Nephron progenitor cell (in vitro differentiated cells): ENCODE results near the gene MCCC1.
A peak's percentile ranks its signal among the peaks of the same experiment; 100 is the strongest.
"Not testable (repeated sequence)": the region's sequence is repeated elsewhere in the genome, so short reads cannot be mapped to it uniquely, and the experiment has no call there.

ENCODE experiments used
- DNase-seq: peaks from one replicate; pipeline ENCODE4 v3.0.0; 2021
- H3K27ac Mint-ChIP-seq: 2 replicates; pipeline ENCODE4 v1.8.0; 2021; ENCODE audit warnings: mild to moderate bottlenecking, moderate library complexity, mixed read lengths
- H3K27me3 Mint-ChIP-seq: 2 replicates; pipeline ENCODE4 v1.8.0; 2021; ENCODE audit warnings: mild to moderate bottlenecking, low read depth, mixed read lengths; ENCODE audit not compliant: poor library complexity
- H3K36me3 Mint-ChIP-seq: 2 replicates; pipeline ENCODE4 v1.8.0; 2021; ENCODE audit warnings: low read depth, mixed read lengths
- H3K4me1 Mint-ChIP-seq: 2 replicates; pipeline ENCODE4 v1.8.0; 2021; ENCODE audit warnings: mixed read lengths
- H3K4me3 Mint-ChIP-seq: 2 replicates; pipeline ENCODE4 v1.8.0; 2021; ENCODE audit warnings: mild to moderate bottlenecking, moderate library complexity, mixed read lengths
- H3K9me3 Mint-ChIP-seq: 2 replicates; pipeline ENCODE4 v1.8.0; 2021; ENCODE audit warnings: mild to moderate bottlenecking, moderate library complexity, mixed read lengths
- CTCF ChIP-seq: fragments of 200-600 bp; sonication (generic); IDR thresholded peaks from 2 replicates; pipeline ENCODE4 v1.5.0; 2021; ENCODE audit warnings: antibody characterized with exemption

MCCC1 gene

GRCh38 chr3:183108001-183108449 is 8.7 kb upstream of the MCCC1 start:
- Mint-ChIP-seq H3K27me3 (peaks cover 10% of the 10 kb centered on the region), H3K9me3 (peaks cover 29% of the 10 kb centered on the region), H3K4me1 (no peaks in the 10 kb centered on the region), H3K4me3 (no peak overlapping the region), H3K27ac (no peak overlapping the region), H3K36me3 (no peaks in the 10 kb centered on the region)
- TF ChIP-seq CTCF = no peak
- no peak for DNase-seq

DNA sequence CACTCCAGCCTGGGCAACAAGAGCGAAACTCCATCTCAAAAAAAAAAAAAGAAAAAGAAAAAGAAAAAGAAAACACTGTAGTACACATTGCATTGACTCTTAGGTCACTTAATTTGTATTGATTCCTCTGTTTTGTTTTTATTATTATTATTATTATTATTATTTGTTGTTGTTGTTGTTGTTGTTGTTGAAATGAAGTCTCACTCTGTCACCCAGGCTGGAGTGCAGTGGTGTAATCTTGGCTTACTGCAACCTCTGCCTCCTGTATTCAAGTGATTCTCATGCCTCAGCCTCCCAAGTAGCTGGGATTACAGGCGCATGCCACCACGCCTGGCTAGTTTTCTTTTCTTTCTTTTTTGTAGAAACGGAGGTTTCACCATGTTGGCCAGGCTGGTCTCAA is 8.1 kb upstream of the MCCC1 start:
- Mint-ChIP-seq H3K27me3 (peaks cover 12% of the 10 kb centered on the region), H3K9me3 (peaks cover 29% of the 10 kb centered on the region)
- DNase-seq, H3K36me3 Mint-ChIP-seq, H3K4me3 Mint-ChIP-seq, H3K4me1 Mint-ChIP-seq, H3K27ac Mint-ChIP-seq: not testable (repeated sequence)

GRCh38 chr3:183106635-183107034 is 7.3 kb upstream of the MCCC1 start:
- DNase-seq = no peak
- Mint-ChIP-seq H3K9me3 (peaks cover 25% of the 10 kb centered on the region), H3K4me1 (no peaks in the 10 kb centered on the region), H3K27me3 (peaks cover 12% of the 10 kb centered on the region), H3K27ac (no peak overlapping the region), H3K36me3 (no peaks in the 10 kb centered on the region), H3K4me3 (no peak overlapping the region)
- TF ChIP-seq CTCF = no peak

DNA sequence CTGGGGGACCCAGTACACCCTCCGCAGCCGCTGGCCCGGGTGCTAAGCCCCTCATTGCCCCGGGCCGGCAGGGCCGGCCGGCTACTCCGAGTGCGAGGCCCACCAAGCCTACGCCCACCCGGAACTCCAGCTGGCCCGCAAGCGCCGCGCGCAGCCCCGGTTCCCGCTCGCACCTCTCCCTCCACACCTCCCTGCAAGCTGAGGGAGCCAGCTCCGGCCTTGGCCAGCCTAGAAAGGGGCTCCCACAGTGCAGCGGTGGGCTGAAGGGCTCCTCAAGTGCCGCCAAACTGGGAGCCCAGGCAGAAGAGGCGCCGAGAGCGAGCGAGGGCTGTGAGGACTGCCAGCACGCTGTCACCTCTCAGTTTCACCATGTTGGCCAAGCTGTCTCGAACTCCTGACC is 4.7 kb upstream of the MCCC1 start:
- not testable (repeated sequence) for H3K27me3 Mint-ChIP-seq, H3K9me3 Mint-ChIP-seq, H3K36me3 Mint-ChIP-seq, DNase-seq, H3K4me3 Mint-ChIP-seq, H3K27ac Mint-ChIP-seq
- peaks cover 11% of the 10 kb centered on the region for H3K4me1 Mint-ChIP-seq

GRCh38 chr3:183101040-183101439 is 1.7 kb upstream of the MCCC1 start:
- not testable (repeated sequence) for H3K4me3 Mint-ChIP-seq, H3K9me3 Mint-ChIP-seq, DNase-seq, H3K27me3 Mint-ChIP-seq, H3K27ac Mint-ChIP-seq
- H3K4me1 Mint-ChIP-seq = peaks cover 35% of the 10 kb centered on the region
- peaks cover 17% of the 10 kb centered on the region for H3K36me3 Mint-ChIP-seq

GRCh38 chr3:183100376-183100775 is 1.1 kb upstream of the MCCC1 start:
- H3K4me3 Mint-ChIP-seq = peak overlapping the region; percentile 55
- H3K4me1 Mint-ChIP-seq = peaks cover 35% of the 10 kb centered on the region
- peaks cover 22% of the 10 kb centered on the region for H3K36me3 Mint-ChIP-seq
- no peak for DNase-seq
- no peak for TF ChIP-seq CTCF
- peaks cover 6% of the 10 kb centered on the region for H3K9me3 Mint-ChIP-seq
- peaks cover 4% of the 10 kb centered on the region for H3K27me3 Mint-ChIP-seq
- H3K27ac Mint-ChIP-seq = no peak overlapping the region

DNA sequence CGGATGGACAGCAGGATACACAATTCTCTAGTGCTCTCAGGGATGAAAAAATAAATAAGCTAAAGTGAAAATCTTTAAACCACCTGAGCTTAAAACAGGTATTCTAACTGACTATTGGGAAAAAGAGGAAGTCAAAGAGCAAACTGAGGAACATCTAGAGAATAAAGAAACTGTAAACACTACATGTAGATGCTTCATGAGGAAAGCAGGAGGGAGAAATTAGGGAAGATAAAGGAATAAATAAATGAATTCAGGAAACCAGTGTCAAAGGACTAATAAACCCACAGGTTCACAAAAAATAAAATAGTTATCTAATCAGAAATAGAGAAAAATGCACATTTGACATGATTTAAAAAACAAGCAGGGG is 525 bp upstream of the MCCC1 start:
- TF ChIP-seq CTCF = no peak
- Mint-ChIP-seq H3K27ac (peak overlapping the region; percentile 95), H3K4me3 (peak overlapping the region; percentile 96), H3K27me3 (peaks cover 4% of the 10 kb centered on the region), H3K4me1 (peaks cover 35% of the 10 kb centered on the region), H3K36me3 (peaks cover 24% of the 10 kb centered on the region), H3K9me3 (peaks cover 6% of the 10 kb centered on the region)
- no peak for DNase-seq
